Mesendoderm (in vitro differentiated cells): ENCODE results near the gene SCIMP.
"Not testable (repeated sequence)": the region's sequence is repeated elsewhere in the genome, so short reads cannot be mapped to it uniquely, and the experiment has no call there.

Experiments
- DNase-seq: peaks from one replicate; pipeline ENCODE4 v3.0.0; 2013
- H2AK5ac ChIP-seq: 2 replicates; pipeline ENCODE4 v1.6.1; 2013; ENCODE audit warnings: low read length, inconsistent platforms
- H2BK120ac ChIP-seq: 2 replicates; pipeline ENCODE4 v1.6.1; 2013; ENCODE audit warnings: low read depth, mild to moderate bottlenecking, low read length, moderate library complexity, mixed read lengths
- H2BK15ac ChIP-seq: replicated peaks from 2 replicates; pipeline ENCODE4 v1.6.1; 2013; ENCODE audit warnings: low read depth, mild to moderate bottlenecking, moderate library complexity
- H2BK5ac ChIP-seq: 2 replicates; pipeline ENCODE4 v1.6.1; 2013; ENCODE audit warnings: low read length, inconsistent platforms
- H3K18ac ChIP-seq: 2 replicates; pipeline ENCODE4 v1.6.1; 2013; ENCODE audit warnings: mild to moderate bottlenecking, low read length, mixed read lengths
- H3K23ac ChIP-seq: one replicate; pipeline ENCODE4 v1.6.1; 2013; ENCODE audit warnings: low read length
- H3K27ac ChIP-seq: 2 replicates; pipeline ENCODE4 v1.5.1; 2013; ENCODE audit warnings: low read depth, mild to moderate bottlenecking, inconsistent platforms, low read length, moderate library complexity
- H3K27me3 ChIP-seq: 2 replicates; pipeline ENCODE4 v1.6.1; 2013; ENCODE audit warnings: low read length, control low read depth, mild to moderate bottlenecking, inconsistent platforms; ENCODE audit not compliant: insufficient read depth, poor library complexity
- H3K36me3 ChIP-seq: 2 replicates; pipeline ENCODE4 v1.6.1; 2013; ENCODE audit warnings: low read length, inconsistent platforms; ENCODE audit not compliant: control insufficient read depth, insufficient read depth
- H3K4ac ChIP-seq: one replicate; pipeline ENCODE4 v1.6.1; 2013; ENCODE audit warnings: low read depth, mild to moderate bottlenecking, low read length, moderate library complexity
- H3K4me1 ChIP-seq: 2 replicates; pipeline ENCODE4 v1.6.1; 2013; ENCODE audit warnings: low read depth, low read length, inconsistent platforms; ENCODE audit not compliant: control insufficient read depth
- H3K4me2 ChIP-seq: 2 replicates; pipeline ENCODE4 v1.6.1; 2013; ENCODE audit warnings: low read length
- H3K4me3 ChIP-seq: 2 replicates; pipeline ENCODE4 v1.5.1; 2013; ENCODE audit warnings: mild to moderate bottlenecking, low read length
- H3K56ac ChIP-seq: one replicate; pipeline ENCODE4 v1.6.1; 2013; ENCODE audit warnings: low read length
- H3K79me1 ChIP-seq: 2 replicates; pipeline ENCODE4 v1.6.1; 2013; ENCODE audit warnings: low read length, inconsistent platforms
- H3K79me2 ChIP-seq: 2 replicates; pipeline ENCODE4 v1.6.1; 2013; ENCODE audit warnings: mild to moderate bottlenecking, low read length; ENCODE audit not compliant: control insufficient read depth, insufficient read depth
- H3K9ac ChIP-seq: 2 replicates; pipeline ENCODE4 v1.6.1; 2013; ENCODE audit warnings: low read length, inconsistent platforms
- H4K5ac ChIP-seq: one replicate; pipeline ENCODE4 v1.6.1; 2013; ENCODE audit warnings: low read length
- H4K8ac ChIP-seq: one replicate; pipeline ENCODE4 v1.6.1; 2013; ENCODE audit warnings: low read depth, mild to moderate bottlenecking, control low read depth, low read length, moderate library complexity
- WGBS: extraction: QIAGEN DNeasy Blood & Tissue Kit; methylation state at CpG from one replicate; pipeline ENCODE4 v1.1.7; 2013; ENCODE audit warnings: low lambda C conversion rate, missing lambda C conversion rate; ENCODE audit not compliant: insufficient coverage; ENCODE audit errors: extremely low coverage; 5-methylcytosine and 5-hydroxymethylcytosine counted together

The SCIMP gene

GRCh38 chr17:5179003-5179402 is 55.7 kb downstream of the SCIMP start:
- no peak for DNase-seq
- H3K4me3 ChIP-seq, result no peak overlapping the region
- H3K4me1 ChIP-seq, result no peaks in the 10 kb centered on the region
- no peak overlapping the region for H2BK120ac ChIP-seq
- no CpG with 5 or more reads among the region's 12 CpGs for WGBS
- H3K79me2 ChIP-seq, result no peaks in the 10 kb centered on the region
- H3K79me1 ChIP-seq, result no peaks in the 10 kb centered on the region
- peaks cover 8% of the 10 kb centered on the region for H3K36me3 ChIP-seq
- H4K5ac ChIP-seq, result no peak overlapping the region
- H3K56ac ChIP-seq, result no peak overlapping the region
- no peak overlapping the region for H4K8ac ChIP-seq
- no peak overlapping the region for H3K27ac ChIP-seq
- no peak overlapping the region for H3K9ac ChIP-seq
- no peak overlapping the region for H3K4ac ChIP-seq
- no peak overlapping the region for H2AK5ac ChIP-seq
- no peak overlapping the region for H3K23ac ChIP-seq
- no peak overlapping the region for H3K18ac ChIP-seq
- H2BK5ac ChIP-seq, result no peak overlapping the region
- H3K4me2 ChIP-seq, result no peak overlapping the region
- H3K27me3 ChIP-seq, result no peaks in the 10 kb centered on the region
- no peak overlapping the region for H2BK15ac ChIP-seq

- H3K79me1 ChIP-seq, H2BK15ac ChIP-seq, H4K8ac ChIP-seq, H3K27ac ChIP-seq, H2BK120ac ChIP-seq, H3K23ac ChIP-seq, H2BK5ac ChIP-seq, H3K18ac ChIP-seq, H3K79me2 ChIP-seq, H3K4me3 ChIP-seq, H3K36me3 ChIP-seq, H3K27me3 ChIP-seq, DNase-seq, H2AK5ac ChIP-seq, H3K56ac ChIP-seq, H3K4ac ChIP-seq, H4K5ac ChIP-seq, H3K9ac ChIP-seq, H3K4me1 ChIP-seq, H3K4me2 ChIP-seq: not testable (repeated sequence)
- no CpG with 5 or more reads among the region's 7 CpGs for WGBS
Measured at GRCh38 chr17:5175027-5175426, 59.6 kb downstream of the SCIMP start.

- not testable (repeated sequence) for H2BK15ac ChIP-seq, H3K9ac ChIP-seq, H4K8ac ChIP-seq, H3K36me3 ChIP-seq, H3K4me3 ChIP-seq, H3K4me2 ChIP-seq, H4K5ac ChIP-seq, H3K4me1 ChIP-seq, H2BK120ac ChIP-seq, H3K79me1 ChIP-seq, H3K27ac ChIP-seq, H3K4ac ChIP-seq, H2AK5ac ChIP-seq, H3K18ac ChIP-seq, H3K79me2 ChIP-seq, H3K27me3 ChIP-seq, H2BK5ac ChIP-seq, DNase-seq, H3K56ac ChIP-seq, H3K23ac ChIP-seq
- WGBS, result no CpG with 5 or more reads among the region's 7 CpGs
Measured at GRCh38 chr17:5165791-5166564, 68.7 kb downstream of the SCIMP start.

GRCh38 chr17:5164436-5164835 is 70.2 kb downstream of the SCIMP start:
- no peaks in the 10 kb centered on the region for H3K27me3 ChIP-seq
- no peak overlapping the region for H3K18ac ChIP-seq
- no peaks in the 10 kb centered on the region for H3K79me2 ChIP-seq
- H3K4me2 ChIP-seq, result no peak overlapping the region
- no peak overlapping the region for H4K5ac ChIP-seq
- no peak overlapping the region for H3K23ac ChIP-seq
- no peak overlapping the region for H3K4me3 ChIP-seq
- H3K4me1 ChIP-seq, result no peaks in the 10 kb centered on the region
- H4K8ac ChIP-seq, result no peak overlapping the region
- H3K36me3 ChIP-seq, result no peaks in the 10 kb centered on the region
- no peak overlapping the region for H2BK15ac ChIP-seq
- no peak overlapping the region for H3K4ac ChIP-seq
- no peak overlapping the region for H3K27ac ChIP-seq
- no peak for DNase-seq
- H2BK5ac ChIP-seq, result no peak overlapping the region
- no peak overlapping the region for H3K56ac ChIP-seq
- WGBS, result no CpG with 5 or more reads among the region's 6 CpGs
- H3K9ac ChIP-seq, result no peak overlapping the region
- H3K79me1 ChIP-seq, result no peaks in the 10 kb centered on the region
- H2AK5ac ChIP-seq, result no peak overlapping the region
- no peak overlapping the region for H2BK120ac ChIP-seq

- not testable (repeated sequence) for H3K18ac ChIP-seq, H3K79me1 ChIP-seq, H3K4me1 ChIP-seq, H3K4me2 ChIP-seq, H2BK120ac ChIP-seq, H3K56ac ChIP-seq, H4K8ac ChIP-seq, H3K36me3 ChIP-seq, H4K5ac ChIP-seq, H3K27me3 ChIP-seq, H3K79me2 ChIP-seq, H3K23ac ChIP-seq, H2AK5ac ChIP-seq, H3K9ac ChIP-seq, H3K4me3 ChIP-seq, H3K27ac ChIP-seq, H3K4ac ChIP-seq, H2BK15ac ChIP-seq, H2BK5ac ChIP-seq, DNase-seq
- WGBS, result no CpG with 5 or more reads among the region's 3 CpGs
Measured at GRCh38 chr17:5161793-5162192, 72.9 kb downstream of the SCIMP start.

- H3K36me3 ChIP-seq, H2BK120ac ChIP-seq, H3K4me1 ChIP-seq, H2BK5ac ChIP-seq, H3K18ac ChIP-seq, H3K4me3 ChIP-seq, H3K4ac ChIP-seq, H2BK15ac ChIP-seq, H2AK5ac ChIP-seq, H3K27ac ChIP-seq, H3K56ac ChIP-seq, DNase-seq, H3K27me3 ChIP-seq, H3K79me1 ChIP-seq, H4K5ac ChIP-seq, H3K23ac ChIP-seq, H3K9ac ChIP-seq, H3K79me2 ChIP-seq, H4K8ac ChIP-seq, H3K4me2 ChIP-seq: not testable (repeated sequence)
- WGBS, result no CpG with 5 or more reads among the region's 1 CpG
Measured at GRCh38 chr17:5160702-5161101, 74.0 kb downstream of the SCIMP start.
